Activated CD4-positive, alpha-beta memory T cell treated with anti-CD3 and anti-CD28 coated beads for 36 hours (primary cell): ENCODE measurements around the gene DOCK10. TPM values are rescaled to one million over a fixed set of nuclear protein-coding genes. Genes with fewer than 3 reads are reported as not detected.

Experiments
- CTCF ChIA-PET: fragments of 350-600 bp; sonication (Branson Sonifier 250); formaldehyde crosslinking; loops from one replicate; lab custom pipeline; 2021; ENCODE audit warnings: antibody characterized with exemption, inconsistent platforms; lab: Charles Lee
- POLR2A ChIA-PET: fragments of 350-600 bp; sonication (Branson Sonifier 250); formaldehyde crosslinking; loops from one replicate; lab custom pipeline; 2021; ENCODE audit warnings: antibody characterized with exemption; lab: Charles Lee
- DNase-seq: peaks from one replicate; pipeline ENCODE4 v3.0.0-alpha.2; 2020
- H3K27ac Mint-ChIP-seq: one replicate; pipeline ENCODE4 v1.8.0; 2021; ENCODE audit warnings: mixed read lengths
- H3K27me3 Mint-ChIP-seq: one replicate; pipeline ENCODE4 v1.8.0; 2021; ENCODE audit warnings: mixed read lengths
- H3K36me3 Mint-ChIP-seq: one replicate; pipeline ENCODE4 v1.8.0; 2021; ENCODE audit warnings: mixed read lengths
- H3K4me1 Mint-ChIP-seq: one replicate; pipeline ENCODE4 v1.8.0; 2021; ENCODE audit warnings: low read depth, mixed read lengths
- H3K4me3 Mint-ChIP-seq: one replicate; pipeline ENCODE4 v1.8.0; 2021; ENCODE audit warnings: mild to moderate bottlenecking, mixed read lengths
- H3K9me3 Mint-ChIP-seq: one replicate; pipeline ENCODE4 v1.8.0; 2021; ENCODE audit warnings: mixed read lengths
- intact Hi-C: fragments of 100-400 bp; cut with micrococcal nuclease; formaldehyde crosslinking; loops from one replicate; pipeline ENCODE4 v1.15.1; 2023
- total RNA-seq, 2 experiments: library from RNA; stranded (reverse); gene quantifications; one replicate each; pipeline ENCODE4 v1.2.3, GENCODE V29; 2021

The DOCK10 gene
- total RNA-seq, 2 experiments from 2014 or later, result 134 to 139 TPM

GRCh38 chr2:224798180-224798579 is 244.1 kb downstream of the DOCK10 start:
- intact Hi-C loops, result no loop called here
- H3K4me1 Mint-ChIP-seq, result no peaks in the 10 kb centered on the region
- DNase-seq, result no peak
- H3K4me3 Mint-ChIP-seq, result no peak overlapping the region
- H3K36me3 Mint-ChIP-seq, result peaks cover 67% of the 10 kb centered on the region
- no peaks in the 10 kb centered on the region for H3K9me3 Mint-ChIP-seq
- H3K27ac Mint-ChIP-seq, result peak overlapping the region; percentile 47
- ChIA-PET CTCF (no interaction called here), POLR2A (interaction anchor here (0.7 kb wide), 1 partner anchor 24 kb away, joined by 3 read pairs; no protein-coding TSS in a partner anchor)
- no peaks in the 10 kb centered on the region for H3K27me3 Mint-ChIP-seq

- Mint-ChIP-seq H3K4me1 (no peaks in the 10 kb centered on the region), H3K27me3 (no peaks in the 10 kb centered on the region), H3K4me3 (no peak overlapping the region), H3K9me3 (no peaks in the 10 kb centered on the region), H3K27ac (no peak overlapping the region), H3K36me3 (peaks cover 59% of the 10 kb centered on the region)
- DNase-seq, result no peak
- POLR2A ChIA-PET, result no interaction called here
- intact Hi-C loops, result no loop called here
- CTCF ChIA-PET, result no interaction called here
Measured at GRCh38 chr2:224796695-224797305, 245.5 kb downstream of the DOCK10 start.

- H3K27me3 Mint-ChIP-seq, result no peaks in the 10 kb centered on the region
- DNase-seq, result no peak
- H3K4me3 Mint-ChIP-seq, result no peak overlapping the region
- ChIA-PET POLR2A (no interaction called here), CTCF (no interaction called here)
- peaks cover 51% of the 10 kb centered on the region for H3K36me3 Mint-ChIP-seq
- H3K9me3 Mint-ChIP-seq, result no peaks in the 10 kb centered on the region
- H3K4me1 Mint-ChIP-seq, result no peaks in the 10 kb centered on the region
- no peak overlapping the region for H3K27ac Mint-ChIP-seq
- intact Hi-C loops, result no loop called here
Measured at GRCh38 chr2:224793946-224794345, 248.3 kb downstream of the DOCK10 start.

- intact Hi-C loops, result no loop called here
- DNase-seq, result peak; percentile 39
- H3K36me3 Mint-ChIP-seq, result peaks cover 42% of the 10 kb centered on the region
- H3K9me3 Mint-ChIP-seq, result no peaks in the 10 kb centered on the region
- H3K4me3 Mint-ChIP-seq, result no peak overlapping the region
- ChIA-PET CTCF (interaction anchor here (1.6 kb wide), 1 partner anchor 215 kb away, joined by 4 read pairs; no protein-coding TSS in a partner anchor), POLR2A (no interaction called here)
- peak overlapping the region; percentile 14 for H3K27ac Mint-ChIP-seq
- peaks cover 10% of the 10 kb centered on the region for H3K4me1 Mint-ChIP-seq
- H3K27me3 Mint-ChIP-seq, result no peaks in the 10 kb centered on the region
Measured at GRCh38 chr2:224786848-224787247, 255.4 kb downstream of the DOCK10 start.

GRCh38 chr2:224781400-224781799 is 260.9 kb downstream of the DOCK10 start:
- ChIA-PET CTCF (interaction anchor here (0.6 to 1.2 kb wide), 6 partner anchors 18 to 450 kb away, joined by 3 to 5 read pairs (median 3); no protein-coding TSS in a partner anchor), POLR2A (no interaction called here)
- DNase-seq, result no peak
- peaks cover 3% of the 10 kb centered on the region for H3K4me1 Mint-ChIP-seq
- H3K27me3 Mint-ChIP-seq, result no peaks in the 10 kb centered on the region
- peaks cover 37% of the 10 kb centered on the region for H3K36me3 Mint-ChIP-seq
- no peaks in the 10 kb centered on the region for H3K9me3 Mint-ChIP-seq
- H3K27ac Mint-ChIP-seq, result peak overlapping the region; percentile 48
- intact Hi-C loops, result no loop called here
- H3K4me3 Mint-ChIP-seq, result no peak overlapping the region

GRCh38 chr2:224780823-224781222 is 261.4 kb downstream of the DOCK10 start:
- Mint-ChIP-seq H3K36me3 (peaks cover 37% of the 10 kb centered on the region), H3K27ac (peak overlapping the region; percentile 29), H3K27me3 (no peaks in the 10 kb centered on the region), H3K4me1 (peaks cover 3% of the 10 kb centered on the region), H3K9me3 (no peaks in the 10 kb centered on the region), H3K4me3 (no peak overlapping the region)
- intact Hi-C loops, result no loop called here
- POLR2A ChIA-PET, result no interaction called here
- DNase-seq, result no peak
- CTCF ChIA-PET, result interaction anchor here (0.7 to 1.2 kb wide), 5 partner anchors 18 to 422 kb away, joined by 3 to 5 read pairs (median 3); no protein-coding TSS in a partner anchor

- Mint-ChIP-seq H3K36me3 (peaks cover 35% of the 10 kb centered on the region), H3K27ac (peak overlapping the region; percentile 26), H3K27me3 (no peaks in the 10 kb centered on the region), H3K9me3 (no peaks in the 10 kb centered on the region), H3K4me3 (no peak overlapping the region), H3K4me1 (peaks cover 3% of the 10 kb centered on the region)
- no peak for DNase-seq
- POLR2A ChIA-PET, result no interaction called here
- CTCF ChIA-PET, result no interaction called here
- intact Hi-C loops, result no loop called here
Measured at GRCh38 chr2:224780106-224780505, 262.2 kb downstream of the DOCK10 start.

- Mint-ChIP-seq H3K36me3 (peaks cover 35% of the 10 kb centered on the region), H3K9me3 (no peaks in the 10 kb centered on the region), H3K27me3 (no peaks in the 10 kb centered on the region), H3K27ac (peak overlapping the region; percentile 33), H3K4me3 (no peak overlapping the region), H3K4me1 (peaks cover 3% of the 10 kb centered on the region)
- CTCF ChIA-PET, result interaction anchor here (0.7 to 3.4 kb wide), 10 partner anchors 11 to 882 kb away, joined by 3 to 20 read pairs (median 3); no protein-coding TSS in a partner anchor
- intact Hi-C loops, result loop anchor here (1.0 to 2.0 kb wide), 3 partner anchors 128 to 421 kb away; no protein-coding TSS in a partner anchor
- DNase-seq, result peak; percentile 76
- POLR2A ChIA-PET, result interaction anchor here (0.6 kb wide), 1 partner anchor 230 kb away, joined by 3 read pairs; no protein-coding TSS in a partner anchor
Measured at GRCh38 chr2:224778474-224778877, 263.8 kb downstream of the DOCK10 start.

GRCh38 chr2:224777559-224777930 is 264.7 kb downstream of the DOCK10 start:
- no peak overlapping the region for H3K4me3 Mint-ChIP-seq
- POLR2A ChIA-PET, result no interaction called here
- DNase-seq, result no peak
- H3K27me3 Mint-ChIP-seq, result no peaks in the 10 kb centered on the region
- intact Hi-C loops, result no loop called here
- peaks cover 37% of the 10 kb centered on the region for H3K36me3 Mint-ChIP-seq
- H3K4me1 Mint-ChIP-seq, result peaks cover 3% of the 10 kb centered on the region
- no peaks in the 10 kb centered on the region for H3K9me3 Mint-ChIP-seq
- CTCF ChIA-PET, result interaction anchor here (0.9 to 3.4 kb wide), 8 partner anchors 8 to 423 kb away, joined by 3 to 20 read pairs (median 4); no protein-coding TSS in a partner anchor
- no peak overlapping the region for H3K27ac Mint-ChIP-seq

GRCh38 chr2:224776795-224777558 is 265.3 kb downstream of the DOCK10 start:
- H3K4me3 Mint-ChIP-seq, result no peak overlapping the region
- POLR2A ChIA-PET, result no interaction called here
- intact Hi-C loops, result no loop called here
- H3K9me3 Mint-ChIP-seq, result no peaks in the 10 kb centered on the region
- peak overlapping the region; percentile 9 for H3K27ac Mint-ChIP-seq
- peaks cover 3% of the 10 kb centered on the region for H3K4me1 Mint-ChIP-seq
- CTCF ChIA-PET, result interaction anchor here (0.6 to 3.4 kb wide), 6 partner anchors 8 to 232 kb away, joined by 3 to 20 read pairs (median 4); no protein-coding TSS in a partner anchor
- peaks cover 41% of the 10 kb centered on the region for H3K36me3 Mint-ChIP-seq
- DNase-seq, result no peak
- no peaks in the 10 kb centered on the region for H3K27me3 Mint-ChIP-seq

- Mint-ChIP-seq H3K27me3 (no peaks in the 10 kb centered on the region), H3K4me1 (peaks cover 3% of the 10 kb centered on the region), H3K36me3 (peaks cover 48% of the 10 kb centered on the region), H3K27ac (no peak overlapping the region), H3K4me3 (no peak overlapping the region), H3K9me3 (no peaks in the 10 kb centered on the region)
- intact Hi-C loops, result no loop called here
- POLR2A ChIA-PET, result interaction anchor here (0.6 kb wide), 1 partner anchor 271 kb away, joined by 5 read pairs; no protein-coding TSS in a partner anchor
- CTCF ChIA-PET, result interaction anchor here (0.6 to 3.4 kb wide), 3 partner anchors 124 to 406 kb away, joined by 3 to 20 read pairs (median 3); no protein-coding TSS in a partner anchor
- DNase-seq, result no peak
Measured at GRCh38 chr2:224775647-224776046, 266.6 kb downstream of the DOCK10 start.

GRCh38 chr2:224774735-224775134 is 267.5 kb downstream of the DOCK10 start:
- Mint-ChIP-seq H3K4me1 (peaks cover 6% of the 10 kb centered on the region), H3K36me3 (peaks cover 57% of the 10 kb centered on the region), H3K9me3 (no peaks in the 10 kb centered on the region), H3K27me3 (no peaks in the 10 kb centered on the region), H3K27ac (no peak overlapping the region), H3K4me3 (no peak overlapping the region)
- ChIA-PET POLR2A (no interaction called here), CTCF (no interaction called here)
- DNase-seq, result no peak
- intact Hi-C loops, result no loop called here
